HEK293T (cell line): ENCODE results near the gene RRN3.

Experiments used
- ELF4 ChIP-seq: fragments of 450-650 bp; IDR thresholded peaks from 2 replicates; pipeline ENCODE4 v1.6.1; 2017; ENCODE audit warnings: antibody characterized with exemption
- SP1 ChIP-seq: fragments of 450-650 bp; IDR thresholded peaks from 2 replicates; pipeline ENCODE4 v1.6.1; 2017
- SUZ12 ChIP-seq: fragments of 450-650 bp; IDR thresholded peaks from 2 replicates; pipeline ENCODE4 v1.6.1; 2016; ENCODE audit warnings: mild to moderate bottlenecking

DNA sequence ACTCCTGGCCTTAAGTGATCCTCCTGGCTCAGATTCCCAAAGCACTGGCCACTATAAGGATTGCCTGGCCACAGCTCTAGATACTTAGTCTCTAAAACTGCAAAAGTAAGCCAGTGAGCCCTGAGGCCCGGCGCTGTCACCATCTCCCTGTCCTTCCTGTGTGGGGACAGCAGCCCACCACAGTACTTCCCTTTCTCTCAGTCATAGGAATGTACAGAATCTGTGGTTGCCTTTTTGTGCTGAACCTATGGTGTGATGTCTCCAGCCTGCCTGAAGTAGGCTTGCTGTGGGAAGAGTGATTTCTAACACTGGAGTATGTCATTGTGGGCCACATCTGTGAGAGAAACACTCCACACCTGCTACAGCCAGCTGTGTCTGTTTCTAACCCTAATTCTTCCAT lies 62.9 kb downstream of the RRN3 start:
- no peak for TF ChIP-seq SP1
- TF ChIP-seq SUZ12: no peak
- TF ChIP-seq ELF4: no peak
